HepG2 (cell line): ENCODE data around the gene MYO5B. TPM values are rescaled to one million over a fixed set of nuclear protein-coding genes. Genes with fewer than 3 reads are reported as not detected.

ENCODE experiments used
- ATAC-seq: fragments of 200-7000 bp; cut with Tn5 transposase; 3 replicates; pipeline ENCODE4 v1.9.1; 2020; ENCODE audit warnings: mild to moderate bottlenecking, moderate library complexity
- BruUV-seq: library from RNA; stranded (reverse); fragments of 400-500 nt; replicated peaks from 2 replicates; lab custom pipeline; 2021; lab: Mats Ljungman, UMichigan
- CTCF ChIA-PET: fragments of 300-600 bp; formaldehyde crosslinking; extraction: SDS; loops from one replicate; lab custom pipeline; 2021; ENCODE audit warnings: low total read pairs, inconsistent platforms, low intra/inter-chr PET ratio; lab: Yijun Ruan, JAX
- POLR2A ChIA-PET: fragments of 350-600 bp; sonication (Branson Sonifier 250); formaldehyde crosslinking; loops from one replicate; lab custom pipeline; 2020; ENCODE audit warnings: antibody characterized with exemption, inconsistent platforms; lab: Yijun Ruan, JAX
- DNase-seq: peaks from one replicate; pipeline ENCODE4 v3.0.0-alpha.2; 2015; ENCODE audit warnings: low spot score
- FAIRE-seq: peaks from 3 replicates; lab custom pipeline; 2011; peaks lifted over from hg19 to GRCh38; lab: Jason Lieb, UNC
- H2AFZ ChIP-seq: one replicate; pipeline ENCODE4 v1.6.1; 2011; ENCODE audit warnings: low read length, inconsistent platforms
- H3K27ac ChIP-seq: fragments of 300-600 bp; 3 replicates; pipeline ENCODE4 v1.8.0; 2011; ENCODE audit warnings: mixed run types, mild to moderate bottlenecking, mixed read lengths, low read length, inconsistent platforms; ENCODE audit not compliant: insufficient read depth; ENCODE audit errors: extremely low read length
- H3K27me3 ChIP-seq, 2 experiments: fragments of 200-600 bp in 1 of 2; 2 replicates in 1 of 2; 3 replicates in 1 of 2; pipeline versions ENCODE4 v1.6.0 to v1.8.0; 2011; ENCODE audit warnings: low read length in 2 of 2, mild to moderate bottlenecking in 2 of 2, moderate library complexity in 2 of 2, inconsistent platforms in 1 of 2; ENCODE audit not compliant: insufficient read depth in 2 of 2, control insufficient read depth in 1 of 2
- H3K36me3 ChIP-seq, 2 experiments: fragments of 200-600 bp in 1 of 2; replicated peaks in 1 of 2; 2 replicates in 1 of 2; 3 replicates in 1 of 2; pipeline versions ENCODE4 v1.5.1 to v1.8.0; 2011; ENCODE audit warnings: low read length in 2 of 2, inconsistent platforms in 1 of 2; ENCODE audit not compliant: insufficient read depth in 2 of 2, control insufficient read depth in 1 of 2
- H3K4me1 ChIP-seq: 2 replicates; pipeline ENCODE4 v1.5.1; 2012; ENCODE audit warnings: low read length, inconsistent platforms; ENCODE audit not compliant: insufficient read depth
- H3K4me2 ChIP-seq: 2 replicates; pipeline ENCODE4 v1.6.0; 2011; ENCODE audit warnings: low read depth, low read length, inconsistent platforms
- H3K4me3 ChIP-seq, 3 experiments: fragments of 200-600 bp in 1 of 3; sonication (generic), shearing (Covaris generic) in 1 of 3; replicated peaks in 1 of 3; 2 replicates each; pipeline ENCODE4 v1.5.1; 2011 to 2016; ENCODE audit warnings: low read length in 3 of 3, inconsistent platforms in 2 of 3, low read depth in 2 of 3, mild to moderate bottlenecking in 2 of 3, control low read depth in 1 of 3, mixed read lengths in 1 of 3; ENCODE audit not compliant: insufficient read depth in 1 of 3
- H3K79me2 ChIP-seq: one replicate; pipeline ENCODE4 v1.6.1; 2011; ENCODE audit warnings: low read length, inconsistent platforms; ENCODE audit not compliant: insufficient read depth
- H3K9ac ChIP-seq: 2 replicates; pipeline ENCODE4 v1.6.0; 2011; ENCODE audit warnings: mild to moderate bottlenecking, low read depth, low read length, inconsistent platforms; ENCODE audit not compliant: insufficient read depth
- H3K9me3 ChIP-seq: 2 replicates; pipeline ENCODE4 v1.5.1; 2012; ENCODE audit warnings: mild to moderate bottlenecking, low read length
- H4K20me1 ChIP-seq: 2 replicates; pipeline ENCODE4 v1.6.0; 2011; ENCODE audit warnings: inconsistent platforms, mild to moderate bottlenecking, low read length, moderate library complexity; ENCODE audit not compliant: insufficient read depth
- BCL6 ChIP-seq: IDR thresholded peaks from 2 replicates; pipeline ENCODE4 v1.6.1; 2016; ENCODE audit warnings: missing genetic modification reagents, missing compliant biosample characterization
- TBX2 ChIP-seq: sonication (generic); formaldehyde crosslinking; IDR thresholded peaks from 2 replicates; pipeline ENCODE4 v1.5.0; 2020; ENCODE audit warnings: missing genetic modification reagents, mild to moderate bottlenecking, borderline replicate concordance
- ZNF274 ChIP-seq: sonication (generic); formaldehyde crosslinking; IDR thresholded peaks from 2 replicates; pipeline ENCODE4 v1.5.1; 2020; ENCODE audit warnings: mild to moderate bottlenecking, missing genetic modification reagents
- ZNF543 ChIP-seq: sonication (generic); formaldehyde crosslinking; IDR thresholded peaks from 2 replicates; pipeline ENCODE4 v1.4.0; 2020; ENCODE audit warnings: mild to moderate bottlenecking, missing genetic modification reagents
- ZNF704 ChIP-seq: sonication (generic); formaldehyde crosslinking; IDR thresholded peaks from 2 replicates; pipeline ENCODE4 v1.8.1; 2023; ENCODE audit warnings: mild to moderate bottlenecking, inconsistent platforms, moderate library complexity, missing genetic modification reagents, borderline replicate concordance
- ZNF768 ChIP-seq: sonication (generic); formaldehyde crosslinking; IDR thresholded peaks from 2 replicates; pipeline ENCODE4 v1.4.0; 2020; ENCODE audit warnings: missing genetic modification reagents
- ZNF788 ChIP-seq: sonication (generic); formaldehyde crosslinking; IDR thresholded peaks from 2 replicates; pipeline ENCODE4 v1.5.0; 2020; ENCODE audit warnings: mild to moderate bottlenecking, missing genetic modification reagents, borderline replicate concordance
- WGBS: methylation state at CpG from one replicate; pipeline ENCODE4 v1.1.6; 2017; ENCODE audit warnings: low lambda C conversion rate; 5-methylcytosine and 5-hydroxymethylcytosine counted together
- in situ Hi-C: cut with HindIII; loops from 2 replicates; pipeline ENCODE4 v1.10.0; 2017; ENCODE audit warnings: low pct_unique_long_range_greater_than_20kb; ENCODE audit not compliant: extremely low pct_ligation_motif_present
- intact Hi-C: fragments of 100-400 bp; cut with micrococcal nuclease; formaldehyde crosslinking; loops from one replicate; pipeline ENCODE4 v1.10.0; 2022; ENCODE audit not compliant: unreplicated experiment
- polyA plus RNA-seq, 8 experiments: library from polyadenylated mRNA; depleted of rRNA in 3 of 8; stranded (reverse) in 7 of 8; unstranded in 1 of 8; fragments of >200 nt; fragmentation: Illumina TruSeq in 4 of 8; extraction: Trizol in 4 of 8; gene quantifications; 2 replicates each; pipeline versions ENCODE4 v1.2.1 to v1.2.3, GENCODE V29; 2011 to 2016; ENCODE audit warnings: low read depth in 4 of 8, missing spikeins in 1 of 8, mixed read lengths in 1 of 8; ENCODE audit not compliant: insufficient read depth in 1 of 8
- total RNA-seq, 5 experiments: library from RNA; depleted of rRNA; stranded (reverse); fragments of >200 nt; fragmentation: Illumina TruSeq; extraction: Trizol; gene quantifications; 2 replicates each; pipeline ENCODE4 v1.2.3, GENCODE V29; 2016; ENCODE audit warnings: low read depth in 1 of 5
- TF ChIP-seq, protein P1 (sequence below): sonication (generic); formaldehyde crosslinking; IDR thresholded peaks from 2 replicates; pipeline ENCODE4 v1.4.0; 2020; ENCODE audit warnings: missing genetic modification reagents, low read depth, mild to moderate bottlenecking, borderline replicate concordance

Gene MYO5B
- total and polyA plus RNA-seq, 2 of the 13 experiments (the other 11 are each of a cell fraction or from before 2014, with no cell fraction given), result 13.1 to 24.0 TPM

- FAIRE-seq (no peak), DNase-seq (no peak), ATAC-seq (no peak)
- H3K9me3 ChIP-seq, result no peaks in the 10 kb centered on the region
- peaks cover 5% of the 10 kb centered on the region for H3K79me2 ChIP-seq
- H3K4me3 ChIP-seq, result no peak overlapping the region
- ChIA-PET CTCF (no interaction called here), POLR2A (no interaction called here)
- peaks cover 64% of the 10 kb centered on the region for H3K4me1 ChIP-seq
- H2AFZ ChIP-seq, result no peak overlapping the region
- no peak overlapping the region for H3K4me2 ChIP-seq
- BruUV-seq, result no TSS peak
- no peaks in the 10 kb centered on the region for H4K20me1 ChIP-seq
- peak; percentile 58 for TF ChIP-seq BCL6
- TF ChIP-seq, protein P1, sequence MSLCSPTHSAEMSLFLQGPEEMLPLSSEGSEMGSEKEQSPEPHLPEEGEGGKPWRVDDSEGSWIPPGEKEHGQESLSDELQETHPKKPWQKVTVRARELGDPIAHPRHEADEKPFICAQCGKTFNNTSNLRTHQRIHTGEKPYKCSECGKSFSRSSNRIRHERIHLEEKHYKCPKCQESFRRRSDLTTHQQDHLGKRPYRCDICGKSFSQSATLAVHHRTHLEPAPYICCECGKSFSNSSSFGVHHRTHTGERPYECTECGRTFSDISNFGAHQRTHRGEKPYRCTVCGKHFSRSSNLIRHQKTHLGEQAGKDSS (CRISPR knock-in tag), result peak; percentile 87
- no peak for TF ChIP-seq TBX2 (CRISPR knock-in tag)
- in situ Hi-C loops (no loop called here), intact Hi-C loops (no loop called here)
- no peaks in the 10 kb centered on the region for H3K27me3 ChIP-seq
- H3K36me3 ChIP-seq, result no peaks in the 10 kb centered on the region
- WGBS, result 93% methylated on average over 3 of the region's 3 CpGs
- H3K9ac ChIP-seq, result no peak overlapping the region
- H3K27ac ChIP-seq, result no peak overlapping the region
These were observed 125.5 kb downstream of the MYO5B start for GRCh38 chr18:50069422-50069821.

- Histone ChIP-seq H3K27me3 (no peaks in the 10 kb centered on the region), H3K9ac (no peak overlapping the region), H3K79me2 (peaks cover 5% of the 10 kb centered on the region), H3K4me2 (no peak overlapping the region), H3K27ac (no peak overlapping the region), H3K4me1 (peaks cover 66% of the 10 kb centered on the region), H4K20me1 (no peaks in the 10 kb centered on the region), H2AFZ (no peak overlapping the region), H3K36me3 (no peaks in the 10 kb centered on the region), H3K9me3 (no peaks in the 10 kb centered on the region), H3K4me3 (no peak overlapping the region)
- no peak for DNase-seq
- no peak for FAIRE-seq
- in situ Hi-C loops, result no loop called here
- CTCF ChIA-PET, result no interaction called here
- 95% methylated on average over 4 of the region's 4 CpGs for whole genome bisulfite sequencing
- intact Hi-C loops, result no loop called here
- no peak for ATAC-seq
- BruUV-seq, result no TSS peak
- POLR2A ChIA-PET, result no interaction called here
- TF ChIP-seq ZNF704 (CRISPR knock-in tag) (no peak), ZNF543 (CRISPR knock-in tag) (no peak), ZNF788 (CRISPR knock-in tag) (no peak), ZNF274 (no peak), ZNF768 (no peak)
These were observed 129.4 kb downstream of the MYO5B start for GRCh38 chr18:50065527-50065926.
